Coronary artery (tissue), 2 donors: ENCODE measurements around the gene PREP.
"Not testable (repeated sequence)": the region's sequence is repeated elsewhere in the genome, so short reads cannot be mapped to it uniquely, and the experiment has no call there.

Source experiments
- DNase-seq: peaks from one replicate; pipeline ENCODE4 v3.0.0-alpha.2; 2017; ENCODE audit warnings: low spot score
- H3K27ac ChIP-seq, 2 donors: fragments of 200-600 bp; sonication (generic); one replicate each; pipeline ENCODE4 v1.5.1; 2016 to 2019
- H3K4me3 ChIP-seq: fragments of 200-600 bp; sonication (generic); 2 replicates; pipeline ENCODE4 v1.5.1; 2016; ENCODE audit warnings: mild to moderate bottlenecking, moderate library complexity
- TF ChIP-seq, protein P1 (sequence below): fragments of 200-600 bp; sonication (generic); IDR thresholded peaks from one replicate; pipeline ENCODE4 v1.5.1; 2019; ENCODE audit warnings: antibody characterized with exemption

The PREP gene

DNA sequence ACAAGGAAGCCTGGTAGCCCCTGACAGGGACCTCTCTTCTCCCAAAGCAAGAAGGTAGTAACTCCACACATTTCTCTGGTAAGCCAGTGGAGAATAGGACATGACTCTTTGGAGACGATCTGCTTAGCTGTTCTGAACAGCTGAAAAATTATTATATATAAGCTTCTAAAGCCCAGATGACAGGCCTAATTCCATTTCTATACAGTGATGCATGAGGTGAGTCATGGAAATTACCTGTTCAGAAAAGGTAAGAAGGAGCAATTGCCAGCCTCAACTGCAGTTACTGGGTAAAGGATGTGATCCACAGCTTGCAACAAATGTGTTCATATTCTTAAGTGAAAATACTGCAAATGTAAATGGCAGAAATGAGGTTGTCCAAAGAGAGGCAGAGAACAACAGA is 54.0 kb downstream of the PREP start:
- Histone ChIP-seq H3K4me3 (no peak overlapping the region), H3K27ac (no peak overlapping the region)
- TF ChIP-seq, protein P1, sequence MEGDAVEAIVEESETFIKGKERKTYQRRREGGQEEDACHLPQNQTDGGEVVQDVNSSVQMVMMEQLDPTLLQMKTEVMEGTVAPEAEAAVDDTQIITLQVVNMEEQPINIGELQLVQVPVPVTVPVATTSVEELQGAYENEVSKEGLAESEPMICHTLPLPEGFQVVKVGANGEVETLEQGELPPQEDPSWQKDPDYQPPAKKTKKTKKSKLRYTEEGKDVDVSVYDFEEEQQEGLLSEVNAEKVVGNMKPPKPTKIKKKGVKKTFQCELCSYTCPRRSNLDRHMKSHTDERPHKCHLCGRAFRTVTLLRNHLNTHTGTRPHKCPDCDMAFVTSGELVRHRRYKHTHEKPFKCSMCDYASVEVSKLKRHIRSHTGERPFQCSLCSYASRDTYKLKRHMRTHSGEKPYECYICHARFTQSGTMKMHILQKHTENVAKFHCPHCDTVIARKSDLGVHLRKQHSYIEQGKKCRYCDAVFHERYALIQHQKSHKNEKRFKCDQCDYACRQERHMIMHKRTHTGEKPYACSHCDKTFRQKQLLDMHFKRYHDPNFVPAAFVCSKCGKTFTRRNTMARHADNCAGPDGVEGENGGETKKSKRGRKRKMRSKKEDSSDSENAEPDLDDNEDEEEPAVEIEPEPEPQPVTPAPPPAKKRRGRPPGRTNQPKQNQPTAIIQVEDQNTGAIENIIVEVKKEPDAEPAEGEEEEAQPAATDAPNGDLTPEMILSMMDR, result no peak
- DNase-seq, result no peak

DNA sequence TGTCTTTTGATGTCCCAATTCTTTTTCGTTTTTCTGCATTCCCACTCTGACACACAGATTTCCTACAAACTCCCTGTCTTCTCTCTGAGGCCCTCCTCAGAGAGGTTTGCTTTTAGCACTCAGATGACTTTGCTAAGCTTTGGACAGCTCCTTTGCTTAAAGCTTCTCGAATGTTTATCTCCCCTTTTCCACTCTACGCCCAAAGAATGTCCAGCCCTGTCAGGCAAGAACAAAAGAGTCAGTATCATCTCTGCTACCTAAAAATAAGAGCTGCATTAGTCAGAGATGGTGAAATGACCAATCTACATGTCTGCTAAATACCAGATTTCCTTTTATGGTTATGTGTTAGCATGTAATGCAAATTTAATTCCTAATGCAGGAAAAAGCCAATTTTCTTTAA is 56.8 kb downstream of the PREP start:
- Histone ChIP-seq H3K27ac (no peak overlapping the region), H3K4me3 (no peak overlapping the region)
- TF ChIP-seq, protein P1, result no peak
- DNase-seq, result no peak

DNA sequence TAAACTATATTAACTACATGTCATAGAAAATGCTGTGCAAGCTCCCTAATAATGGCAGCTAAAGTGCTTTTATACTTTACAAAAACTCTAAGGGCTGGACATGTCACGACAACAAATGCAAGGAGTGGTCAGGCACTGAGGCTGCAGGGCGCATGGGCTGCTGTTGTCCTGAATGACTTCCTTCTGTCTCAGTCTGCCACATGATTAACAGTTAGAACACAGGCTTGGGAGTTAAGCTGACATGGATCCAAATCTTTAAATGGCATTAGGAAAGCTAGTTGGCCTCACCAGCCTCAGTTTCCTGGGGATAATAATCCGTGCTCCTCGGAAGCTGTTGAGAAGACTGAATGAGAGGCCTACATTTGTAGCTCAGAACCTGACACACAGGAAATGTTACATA is 57.4 kb downstream of the PREP start:
- H3K27ac ChIP-seq, result no peak overlapping the region
- DNase-seq, result no peak

DNA sequence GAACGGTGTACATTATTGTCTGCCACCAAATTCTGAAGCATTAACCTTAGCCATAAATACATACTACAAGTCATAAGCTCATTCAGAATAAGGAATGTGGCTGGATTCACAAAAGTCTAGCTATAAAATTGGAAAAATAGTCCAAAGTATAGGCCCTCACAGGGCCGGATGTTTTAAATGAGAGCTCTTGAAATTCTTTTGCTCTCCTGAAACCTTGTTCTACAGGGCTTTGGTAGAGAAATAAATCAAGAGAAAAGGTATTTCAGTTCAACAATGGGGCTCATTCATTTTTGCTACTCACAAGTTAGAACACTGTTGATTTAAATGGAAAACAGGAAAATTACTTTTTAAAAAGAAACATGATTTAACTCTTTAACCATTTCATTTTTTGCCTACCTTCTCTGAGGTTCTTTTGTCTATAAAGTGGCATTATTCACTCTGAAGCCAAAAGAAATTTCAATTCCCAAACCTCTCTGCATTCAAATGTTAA is 58.0 kb downstream of the PREP start:
- H3K27ac ChIP-seq, result no peak overlapping the region
- no peak for DNase-seq
- TF ChIP-seq, protein P1, result no peak
- H3K4me3 ChIP-seq, result no peak overlapping the region

More for the DNA sequence above, 57.4 kb downstream of the PREP start:
- TF ChIP-seq, protein P1, result no peak
- H3K4me3 ChIP-seq, result no peak overlapping the region

DNA sequence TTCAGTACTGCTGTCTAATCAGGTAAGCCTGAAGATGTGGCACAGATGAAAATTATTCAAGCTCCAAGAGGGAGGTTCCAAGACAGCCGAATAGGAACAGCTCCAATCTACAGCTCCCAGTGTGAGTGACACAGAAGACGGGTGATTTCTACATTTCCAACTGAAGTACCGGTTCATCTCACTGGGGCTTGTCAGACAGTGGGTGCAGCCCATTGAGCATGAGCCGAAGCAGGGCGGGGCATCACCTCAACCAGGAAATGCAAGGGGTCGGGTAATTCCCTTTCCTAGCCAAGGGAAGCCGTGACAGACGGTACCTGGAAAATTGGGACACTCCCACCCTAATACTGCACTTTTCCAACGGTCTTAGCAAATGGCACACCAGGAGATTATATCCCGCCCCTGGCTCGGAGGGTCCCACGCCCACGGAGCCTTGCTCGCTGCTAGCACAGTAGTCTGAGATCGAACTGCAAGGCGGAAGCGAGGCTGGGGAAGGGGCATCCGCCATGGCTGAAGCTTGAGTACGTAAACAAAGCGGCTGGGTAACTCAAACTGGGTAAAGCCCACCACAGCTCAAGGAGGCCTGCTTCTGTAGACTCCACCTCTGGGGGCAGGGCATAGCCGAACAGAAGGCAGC is 64.4 kb downstream of the PREP start:
- DNase-seq, H3K27ac ChIP-seq, H3K4me3 ChIP-seq: not testable (repeated sequence)

DNA sequence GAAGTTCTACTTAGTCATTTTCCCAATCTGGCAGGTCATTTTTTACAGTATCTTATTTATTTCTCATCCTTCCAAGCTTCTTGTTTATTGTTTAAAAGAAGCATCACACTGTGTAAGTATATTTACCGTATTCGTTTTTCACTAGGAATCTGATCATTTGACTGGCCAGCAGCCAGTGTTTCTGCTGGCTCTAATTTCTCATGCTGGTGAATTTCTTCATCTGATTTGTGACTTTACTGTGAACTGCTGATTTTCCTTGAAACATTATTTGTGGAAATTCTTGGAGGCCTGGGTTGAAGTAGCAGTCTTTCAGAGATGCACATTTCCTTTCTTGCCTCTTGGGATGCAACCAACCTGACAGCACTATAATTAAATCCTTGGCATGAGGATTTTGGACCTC is 65.9 kb downstream of the PREP start:
- no peak for DNase-seq
- H3K4me3 ChIP-seq, result no peak overlapping the region
- no peak overlapping the region for H3K27ac ChIP-seq
- TF ChIP-seq, protein P1, result no peak

DNA sequence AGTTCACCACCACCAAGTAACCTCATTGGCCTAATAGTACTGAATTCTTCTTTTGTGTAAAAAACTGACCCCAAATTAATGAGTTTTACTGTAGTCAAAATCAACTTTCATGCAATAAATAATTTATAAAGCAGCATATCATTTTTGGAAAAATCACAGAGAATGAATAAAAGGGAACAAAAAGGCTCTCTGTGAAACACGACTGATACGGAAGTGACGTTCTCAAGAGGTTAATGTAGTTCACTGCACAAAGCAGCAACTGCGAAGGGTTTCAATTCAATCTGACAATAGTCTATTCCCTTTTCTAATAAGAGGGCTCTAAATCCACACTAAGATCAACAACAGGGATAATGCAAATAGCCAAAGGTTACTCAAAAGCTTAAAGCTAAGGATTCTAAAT is 70.3 kb downstream of the PREP start:
- no peak overlapping the region for H3K4me3 ChIP-seq

More for the DNA sequence above, 70.3 kb downstream of the PREP start:
- TF ChIP-seq, protein P1, result no peak
- no peak for DNase-seq
- H3K27ac ChIP-seq, result no peak overlapping the region
